NCI-H510A (cell line): ENCODE measurements around the gene OTOGL.
A peak's percentile ranks its signal among the peaks of the same experiment; 100 is the strongest.
"Not testable (repeated sequence)": the region's sequence is repeated elsewhere in the genome, so short reads cannot be mapped to it uniquely, and the experiment has no call there.

ENCODE experiments used
- DNase-seq: peaks from one replicate; lab custom pipeline; 2025; lab: John Stamatoyannopoulos, UW

Gene OTOGL

DNA sequence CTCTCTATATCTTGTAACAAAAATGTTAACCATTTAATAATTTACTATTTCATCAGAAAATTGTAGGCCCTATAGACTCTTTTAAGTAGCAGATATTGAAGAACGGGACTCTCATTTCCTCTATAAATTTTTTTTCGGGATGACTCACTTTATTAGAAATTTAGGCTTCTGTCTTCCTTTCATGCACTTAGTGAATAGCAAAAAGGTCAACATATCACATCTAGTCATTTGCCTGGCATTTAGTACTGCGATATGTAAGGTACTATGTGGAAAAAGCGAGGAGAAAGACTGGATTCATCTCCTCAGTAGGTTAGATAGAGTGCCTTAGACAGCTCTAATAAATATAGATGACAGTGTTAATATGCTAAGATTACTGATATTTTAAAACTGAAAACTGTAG, 178.4 kb downstream of the OTOGL start:
- no peak for DNase-seq

DNA sequence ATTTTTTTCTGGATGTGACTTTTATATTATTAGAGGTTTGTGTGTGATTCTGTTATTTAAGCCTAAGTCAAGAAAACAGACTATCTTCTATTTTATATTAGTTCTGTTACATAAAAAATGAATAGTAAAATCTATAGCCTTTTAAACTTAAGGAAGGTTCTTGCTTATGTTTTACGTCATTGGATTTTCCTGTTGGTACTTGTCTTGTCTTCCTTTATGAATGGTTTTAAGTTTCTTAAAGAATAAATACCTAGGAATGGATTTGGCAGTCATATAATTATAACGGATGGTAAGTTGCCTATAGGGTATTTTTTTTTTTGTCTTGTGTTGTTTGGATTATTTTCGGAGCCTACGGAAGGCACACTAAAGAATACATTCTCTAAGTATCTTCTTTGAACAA, 182.9 kb downstream of the OTOGL start:
- no peak for DNase-seq

DNA sequence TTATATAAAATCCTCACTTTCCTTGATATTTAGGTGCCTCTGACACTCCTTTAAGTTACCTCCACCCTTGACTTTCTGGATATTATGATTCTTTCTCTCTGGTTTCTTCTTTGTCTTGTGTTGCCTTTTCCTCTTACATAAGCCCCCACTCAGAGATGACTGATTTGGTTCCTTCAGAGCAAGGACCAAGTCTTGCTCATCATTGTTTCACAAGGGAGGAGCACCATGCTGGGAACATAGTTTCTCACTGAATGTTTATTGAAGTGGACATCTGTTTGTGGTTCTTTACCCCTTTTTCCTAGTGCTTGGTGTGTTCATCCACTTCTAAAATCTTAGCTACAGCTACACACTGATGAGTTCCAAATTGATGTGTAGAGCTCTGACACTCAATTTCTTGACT, 183.4 kb downstream of the OTOGL start:
- no peak for DNase-seq

DNA sequence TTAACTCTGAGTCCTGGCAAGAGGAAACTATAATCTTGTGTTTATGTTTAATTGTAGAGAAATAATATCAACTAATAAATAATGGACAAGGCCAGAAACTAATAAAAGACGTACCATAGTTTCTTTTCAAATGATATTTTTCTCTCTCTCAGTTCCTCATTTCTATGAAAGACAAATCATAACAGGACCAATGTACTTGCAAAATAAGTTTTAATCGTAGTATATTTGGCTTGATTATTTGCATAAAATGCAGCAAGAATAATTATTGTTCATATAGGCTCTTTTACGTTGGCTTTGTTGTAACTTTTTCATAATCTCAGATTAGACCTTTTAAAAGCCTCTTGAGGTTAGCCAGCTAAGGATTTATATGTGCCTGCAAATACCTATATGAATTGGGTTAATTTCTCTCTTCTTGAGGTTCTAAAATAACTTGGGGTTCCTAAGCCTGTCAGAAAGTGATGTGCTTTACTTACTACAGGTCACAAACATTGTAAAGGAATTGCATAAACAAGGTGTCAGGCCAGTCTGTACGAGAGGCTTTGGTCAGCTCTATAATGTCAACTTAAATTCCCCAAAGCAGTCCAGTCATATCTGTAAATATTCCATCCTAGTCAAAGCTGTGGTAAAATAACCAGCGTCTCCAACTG, 191.9 kb downstream of the OTOGL start:
- DNase-seq, result no peak

DNA sequence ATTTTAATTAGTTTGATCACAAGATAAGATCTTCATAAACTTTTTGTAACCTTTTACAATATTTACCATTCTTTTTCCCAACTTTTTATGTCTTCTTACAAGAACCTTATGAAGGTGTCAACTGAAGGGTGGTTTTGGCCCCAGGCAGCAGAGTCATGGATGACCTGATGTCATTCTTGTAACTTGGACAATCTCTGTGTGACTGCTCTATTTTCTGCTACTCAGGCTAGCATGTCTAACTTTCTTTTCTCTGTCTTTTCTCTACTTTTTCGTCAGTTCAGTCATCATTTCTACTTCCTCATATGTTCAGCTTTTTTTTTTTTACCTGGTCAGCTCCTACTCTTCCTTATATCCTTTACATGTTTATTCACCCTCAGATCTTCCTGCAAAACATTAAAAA, 194.0 kb downstream of the OTOGL start:
- no peak for DNase-seq

DNA sequence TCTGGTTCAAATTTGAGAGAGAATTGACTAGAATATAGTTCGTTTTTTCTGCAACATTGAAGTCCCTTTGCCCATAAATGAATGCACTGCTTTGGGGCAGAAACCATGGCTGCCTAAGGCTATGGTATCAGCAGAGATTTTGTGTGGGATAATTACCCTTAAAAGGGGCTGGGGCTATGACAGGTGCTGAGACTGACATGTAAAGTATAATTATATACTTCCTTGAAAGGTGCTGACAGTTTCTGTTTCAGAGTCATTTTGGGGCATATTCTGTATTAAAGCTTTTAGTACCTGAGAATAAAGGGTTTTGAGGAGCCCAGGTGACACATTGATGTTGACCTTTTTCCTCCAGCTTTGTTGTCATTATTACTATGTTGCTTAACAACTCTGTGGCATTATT, 194.4 kb downstream of the OTOGL start:
- DNase-seq, result no peak

DNA sequence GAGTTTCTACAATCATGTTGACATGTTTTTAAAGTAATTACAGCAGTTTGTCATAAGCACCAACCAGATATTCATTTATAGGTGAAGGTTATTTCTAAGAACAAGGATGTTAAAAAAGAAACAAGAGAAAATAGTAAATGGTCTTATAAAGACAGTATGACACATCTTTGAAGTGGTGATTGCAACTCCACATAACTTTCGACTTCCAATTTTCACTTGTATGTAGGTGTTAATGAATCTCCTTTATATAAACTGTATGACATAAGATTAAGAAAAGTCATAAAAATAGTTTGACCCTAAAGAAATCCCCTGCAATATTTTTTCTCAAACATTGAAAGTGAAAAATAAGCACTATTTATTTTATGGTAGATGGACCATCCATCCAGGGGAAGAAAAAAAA, 199.9 kb downstream of the OTOGL start:
- no peak for DNase-seq

DNA sequence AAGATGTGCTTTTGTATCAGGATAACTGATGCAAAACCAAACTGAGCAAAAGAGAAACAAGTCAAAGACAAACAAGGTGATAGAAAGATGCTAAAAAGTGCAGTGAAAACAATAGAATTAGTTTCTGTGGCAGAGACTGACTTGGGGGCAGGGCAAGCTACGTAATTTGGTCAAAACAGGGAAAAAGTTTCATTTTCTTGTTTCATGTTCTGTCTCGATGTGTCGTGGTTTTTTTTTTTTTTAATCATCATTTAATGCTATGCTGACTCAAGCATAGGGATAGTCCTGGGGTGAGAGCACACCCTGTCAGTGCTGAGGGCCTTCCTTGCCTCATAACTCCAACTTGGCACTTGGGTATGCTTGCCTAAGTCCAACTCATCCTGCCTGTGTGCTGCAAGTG, 200.6 kb downstream of the OTOGL start:
- no peak for DNase-seq

DNA sequence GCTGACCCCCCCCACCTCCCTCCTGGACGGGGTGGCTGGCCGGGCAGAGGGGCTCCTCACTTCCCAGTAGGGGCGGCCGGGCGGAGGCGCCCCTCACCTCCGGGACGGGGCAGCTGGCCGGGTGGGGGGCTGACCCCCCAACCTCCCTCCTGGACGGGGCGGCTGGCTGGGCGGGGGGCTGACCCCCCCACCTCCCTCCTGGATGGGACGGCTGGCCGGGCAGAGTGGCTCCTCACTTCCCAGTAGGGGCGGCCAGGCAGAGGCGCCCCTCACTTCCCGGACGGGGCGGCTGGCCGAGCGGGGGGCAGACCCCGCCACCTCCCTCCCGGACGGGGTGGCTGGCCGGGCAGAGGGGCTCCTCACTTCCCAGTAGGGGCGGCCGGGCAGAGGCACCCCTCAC, 208.1 kb downstream of the OTOGL start:
- not testable (repeated sequence) for DNase-seq

DNA sequence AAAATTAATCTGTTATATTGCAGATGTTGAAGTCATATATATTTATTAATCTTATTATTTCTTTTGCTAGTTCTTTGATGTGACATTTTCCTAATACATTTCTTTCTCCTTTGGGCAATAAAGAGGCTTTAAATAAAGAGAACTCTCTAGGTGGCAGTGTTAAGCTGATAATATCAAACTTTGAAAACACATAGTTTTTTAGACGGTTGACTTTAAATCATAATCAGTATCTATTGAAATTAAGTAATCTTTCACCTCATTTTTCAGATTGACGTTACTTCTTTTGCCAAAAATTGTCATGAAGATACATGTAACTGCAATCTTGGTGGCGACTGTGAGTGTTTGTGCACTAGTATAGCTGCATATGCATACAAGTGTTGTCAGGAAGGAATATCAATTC, 213.9 kb downstream of the OTOGL start:
- DNase-seq, result no peak

DNA sequence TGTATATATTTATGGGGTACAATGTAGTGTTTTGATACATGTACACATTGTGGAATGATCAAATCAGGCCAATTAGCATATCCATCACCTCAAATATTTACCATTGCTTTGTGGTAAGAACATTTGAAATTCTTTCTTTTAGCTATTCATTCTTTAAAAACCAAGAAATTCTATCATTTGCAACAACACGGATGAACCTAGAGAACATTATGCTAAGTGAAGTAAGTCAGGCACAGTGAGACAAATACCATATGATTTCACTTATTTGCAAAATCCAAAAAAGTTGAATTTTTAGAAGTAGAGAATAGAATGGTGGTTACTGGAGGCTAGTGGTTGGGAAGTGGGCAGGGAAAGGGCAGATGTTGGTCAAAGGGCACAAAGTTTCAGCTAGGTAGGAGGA, 215.4 kb downstream of the OTOGL start:
- no peak for DNase-seq

DNA sequence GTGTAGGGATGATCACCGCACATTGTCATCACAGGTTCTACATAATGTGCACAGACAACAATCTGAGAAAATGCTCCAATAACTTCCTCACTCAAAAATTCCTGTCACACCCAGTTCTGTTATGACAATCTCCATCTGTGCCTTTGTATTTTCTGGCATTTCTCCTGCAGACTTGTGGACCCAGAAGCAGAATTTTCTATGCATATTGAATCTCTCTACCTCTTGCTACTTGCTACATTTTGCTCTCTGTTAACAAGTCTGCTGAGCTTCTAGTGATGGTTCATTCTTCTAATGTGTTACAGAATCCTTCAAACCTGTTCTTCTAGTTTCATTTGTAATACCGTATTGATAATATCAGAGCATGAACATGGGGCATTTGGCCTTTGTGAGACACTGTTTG, 216.9 kb downstream of the OTOGL start:
- no peak for DNase-seq

DNA sequence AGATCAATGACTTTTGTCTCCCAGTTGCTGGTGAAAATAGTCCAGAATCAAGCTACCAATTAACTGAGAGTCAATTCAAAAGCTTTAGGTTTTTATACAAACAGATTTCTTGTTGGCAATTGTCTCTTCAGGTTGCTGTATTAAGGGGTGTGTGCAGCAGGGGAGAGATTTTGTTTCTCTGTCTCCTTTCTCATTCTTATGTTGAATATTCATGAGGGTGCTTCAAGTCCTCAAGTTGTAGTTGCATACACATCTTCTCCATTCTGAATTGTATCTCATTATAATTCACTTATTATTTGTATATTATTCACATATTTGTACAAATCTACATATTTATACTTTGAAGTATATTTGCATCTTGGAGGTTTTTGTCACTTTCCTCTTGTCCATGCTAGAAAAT, 218.0 kb downstream of the OTOGL start:
- no peak for DNase-seq

DNA sequence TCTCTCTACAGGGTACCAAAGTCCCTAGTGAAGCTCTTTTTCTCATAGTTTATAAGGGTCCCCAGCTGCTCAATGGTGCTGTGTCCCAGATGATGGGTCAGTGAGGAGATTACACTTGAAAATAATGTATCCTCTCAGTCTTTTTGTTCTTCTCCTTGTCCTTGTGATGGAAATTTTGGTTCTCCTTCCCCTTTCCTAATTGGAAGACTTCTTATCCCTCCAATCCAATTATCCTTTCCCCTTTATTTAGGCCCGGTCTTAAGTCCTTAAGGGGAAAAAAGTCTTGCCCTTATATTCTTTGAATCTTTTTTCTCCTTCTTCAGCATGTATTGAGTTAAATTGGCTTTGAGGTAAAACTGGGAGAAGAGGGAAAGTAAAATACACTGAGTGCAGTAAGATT, 218.6 kb downstream of the OTOGL start:
- DNase-seq, result no peak

DNA sequence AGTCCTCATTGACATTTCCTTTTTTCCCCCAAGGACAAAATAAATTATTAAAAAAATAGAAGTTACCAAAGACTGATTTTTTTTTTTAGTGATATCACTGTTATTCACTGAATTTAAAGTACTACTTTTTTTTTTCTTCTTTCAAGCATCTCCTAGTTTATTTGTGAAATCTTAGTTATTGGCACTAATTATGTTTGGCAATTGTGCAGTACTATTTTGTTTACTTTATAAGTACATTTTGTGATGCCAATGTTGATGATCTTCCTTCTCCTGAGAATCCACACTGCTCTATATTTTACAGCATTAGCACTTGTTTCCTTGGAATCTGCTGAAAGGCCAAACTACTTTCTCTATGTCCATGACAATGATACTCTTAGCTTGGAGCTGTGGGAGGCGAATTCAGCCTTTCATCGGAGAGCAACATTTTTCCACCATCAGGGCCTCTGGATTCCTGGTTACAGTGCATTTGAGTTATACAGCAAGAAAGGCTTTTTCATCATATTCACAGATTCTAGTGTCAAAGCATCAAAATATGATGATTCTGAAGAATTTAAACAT, 220.9 kb downstream of the OTOGL start:
- DNase-seq, result no peak

DNA sequence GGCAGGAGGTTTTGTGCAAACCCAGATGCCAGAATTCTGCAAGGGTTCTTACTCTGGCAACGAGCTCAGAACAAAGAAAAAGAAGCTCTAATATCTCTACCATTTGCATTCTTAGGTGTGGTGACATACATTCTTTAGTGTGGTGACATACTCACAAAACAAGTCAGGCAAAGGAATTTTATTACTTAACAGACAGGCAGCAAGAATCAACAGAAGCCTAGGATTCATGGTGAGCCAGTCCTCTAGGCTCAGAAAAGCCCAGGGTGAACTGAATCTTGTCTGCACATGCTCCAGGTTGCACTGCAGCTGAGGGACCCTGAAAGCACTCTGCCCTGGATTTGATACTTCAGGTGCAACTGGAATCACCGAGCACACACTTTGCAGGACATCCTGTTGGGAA, 222.3 kb downstream of the OTOGL start:
- no peak for DNase-seq

DNA sequence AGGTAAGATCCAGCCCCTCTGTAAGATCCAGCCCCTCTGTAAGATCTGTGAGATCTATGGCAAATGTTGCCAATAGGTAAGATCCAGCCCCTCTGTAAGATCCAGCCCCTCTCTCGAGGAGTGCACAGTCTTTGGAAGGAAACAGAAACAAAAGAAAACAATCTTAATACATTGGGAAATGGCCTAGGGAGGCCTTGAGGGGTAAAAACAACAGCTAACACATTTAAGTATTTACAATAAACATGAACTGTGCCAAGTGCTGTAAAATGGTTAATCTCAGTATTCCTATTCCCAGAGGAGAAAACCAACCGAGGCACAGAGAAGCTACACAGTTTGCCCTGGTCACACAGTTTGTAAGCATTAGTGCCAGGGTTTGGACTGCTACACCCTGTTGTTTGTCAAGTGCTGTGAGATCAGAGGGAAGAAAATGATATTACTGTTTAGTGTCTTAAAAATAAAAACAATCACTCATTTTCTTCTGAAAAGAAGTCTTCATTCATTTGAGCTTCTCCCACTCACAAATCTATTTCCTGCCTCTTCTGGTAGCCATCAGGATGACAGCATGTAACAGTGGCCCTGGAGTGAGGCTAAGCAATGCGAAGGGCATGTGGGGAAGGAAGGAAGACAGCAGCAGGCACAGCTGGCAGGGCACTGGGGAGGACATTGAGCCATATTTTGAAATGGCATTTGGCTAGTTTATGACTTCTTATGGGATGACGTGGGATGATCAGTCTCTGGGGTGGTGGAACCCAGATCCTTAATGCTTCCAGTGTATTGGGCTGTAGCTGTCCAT, 226.0 kb downstream of the OTOGL start:
- no peak for DNase-seq

DNA sequence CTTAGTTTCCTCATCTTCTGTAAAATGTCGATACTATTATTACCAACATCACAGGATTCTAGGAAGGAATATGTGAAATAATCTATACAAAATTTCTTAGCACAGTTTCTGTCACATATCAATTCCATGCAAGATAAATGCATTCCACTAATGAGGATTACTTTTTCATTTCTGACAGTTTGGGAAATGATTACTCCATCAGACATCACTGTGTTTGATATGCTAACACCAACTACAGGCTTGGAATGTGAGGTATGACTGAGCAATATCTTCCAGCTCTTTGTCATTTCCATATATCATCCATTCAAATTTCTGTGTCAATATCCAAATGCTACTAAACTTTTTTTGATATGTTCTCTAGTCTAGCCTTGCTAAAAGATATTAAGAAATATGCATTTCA, 233.5 kb downstream of the OTOGL start:
- no peak for DNase-seq

DNA sequence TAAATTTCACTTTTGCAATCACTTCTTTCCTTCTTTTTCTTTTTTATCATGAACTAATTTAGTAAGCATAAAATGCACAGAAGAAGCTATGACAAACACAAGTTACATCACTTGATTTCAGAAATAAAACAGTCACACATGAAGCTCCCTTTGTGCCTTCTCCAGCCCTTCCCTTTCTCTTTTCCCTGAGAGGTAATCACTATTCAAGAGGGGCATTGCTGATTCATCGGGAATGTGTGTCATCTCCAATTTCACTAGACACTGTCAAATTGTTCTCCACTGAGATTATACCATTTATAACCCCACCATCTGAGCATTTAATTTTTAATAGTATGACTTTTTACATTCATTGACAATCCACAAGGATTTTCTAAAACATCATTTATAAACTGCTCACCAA, 253.1 kb downstream of the OTOGL start:
- DNase-seq, result no peak

DNA sequence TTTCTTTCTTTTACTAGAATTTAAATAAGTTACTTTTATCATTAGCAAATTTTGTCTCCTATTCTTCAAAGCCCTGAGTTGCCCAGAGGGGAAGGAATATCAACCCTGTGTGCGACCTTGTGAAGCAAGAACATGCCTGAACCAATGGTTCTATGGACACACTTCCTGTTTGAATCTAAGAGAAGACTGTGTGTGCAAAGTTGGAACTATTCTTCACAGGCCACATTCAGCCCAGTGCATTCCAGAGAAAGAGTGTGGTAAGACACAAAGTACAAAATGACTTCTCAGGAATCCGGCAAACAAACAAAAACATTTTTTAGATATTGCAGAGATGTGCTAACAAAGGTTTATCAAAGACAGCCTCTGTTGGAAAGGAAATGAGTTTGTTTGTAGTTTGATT, 253.9 kb downstream of the OTOGL start:
- no peak for DNase-seq

DNA sequence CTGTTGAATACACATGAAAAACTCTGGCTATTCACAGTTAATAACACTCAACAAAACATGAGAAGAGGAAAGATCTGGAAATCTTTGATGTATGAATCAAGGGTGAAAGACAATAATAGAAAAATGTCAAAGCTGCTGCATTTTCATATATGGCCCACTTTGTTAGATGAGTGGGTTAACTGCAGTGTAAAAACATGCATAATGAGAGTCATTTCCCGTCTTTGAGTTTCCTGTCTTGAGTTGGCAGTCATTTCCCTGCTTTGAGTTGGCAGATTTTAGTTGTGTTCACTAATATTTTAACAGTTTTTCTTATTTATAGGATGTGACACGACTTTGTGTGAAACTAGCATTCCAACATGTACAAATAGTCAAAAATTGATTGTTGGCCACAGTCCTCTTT, 256.8 kb downstream of the OTOGL start:
- DNase-seq, result no peak

DNA sequence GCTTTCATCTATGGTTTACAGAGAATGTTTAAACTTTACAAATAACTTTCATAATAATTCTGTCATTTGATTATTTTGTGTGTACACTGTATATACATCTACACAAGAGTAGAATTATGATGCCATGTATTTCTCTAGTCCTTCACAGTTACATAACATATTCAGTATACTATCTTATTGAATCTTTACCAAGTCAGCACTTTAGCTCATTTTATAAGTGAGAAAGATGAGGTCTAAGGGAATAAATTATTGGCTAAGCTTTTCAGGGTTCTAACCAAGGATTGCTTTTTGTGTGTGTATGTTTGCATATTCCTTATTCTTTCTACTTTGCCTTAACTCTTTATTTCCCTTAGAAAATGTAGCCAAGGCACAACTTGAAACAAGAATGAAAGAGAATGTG, 260.4 kb downstream of the OTOGL start:
- no peak for DNase-seq

DNA sequence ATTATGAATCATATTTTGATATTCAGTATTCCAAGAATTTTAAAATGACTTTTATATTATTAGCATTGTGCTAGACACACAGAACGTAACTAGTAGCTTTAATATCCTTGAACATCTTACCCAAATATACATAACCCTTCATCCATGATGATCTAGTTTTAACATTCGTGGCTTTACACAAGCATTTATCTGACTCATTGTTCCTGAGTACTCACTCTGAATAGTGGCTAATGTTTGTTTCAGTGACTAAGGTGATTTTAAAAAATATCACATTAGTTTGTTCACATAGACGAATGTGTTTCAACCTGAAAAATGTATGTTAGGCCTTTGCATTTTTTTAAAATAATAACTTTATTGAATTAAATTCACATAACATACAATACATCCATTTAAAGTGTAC, 264.7 kb downstream of the OTOGL start:
- DNase-seq, result no peak

DNA sequence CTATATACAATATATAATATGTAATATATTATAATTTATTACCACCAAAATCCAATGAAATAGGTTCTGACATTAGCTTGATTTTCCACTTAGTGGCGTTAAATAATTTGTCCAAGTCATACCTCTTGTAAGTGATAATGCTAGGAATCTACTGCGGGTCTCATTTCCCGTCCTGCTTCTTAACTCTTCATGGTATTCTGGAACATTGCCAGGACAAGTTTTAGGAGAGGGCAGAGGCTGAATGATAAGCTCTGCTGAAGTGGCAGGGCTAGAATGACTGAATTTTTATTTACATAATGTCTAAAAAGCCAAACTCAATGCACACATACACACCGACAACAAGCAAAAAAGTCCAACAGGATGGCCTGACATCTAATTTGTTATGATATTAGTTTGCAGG, 274.3 kb downstream of the OTOGL start:
- DNase-seq, result peak; percentile 84
